Mammary epithelial cell (primary cell): Measurements from ENCODE around the gene BLNK.

ENCODE experiments used
- EZH2 ChIP-seq: IDR thresholded peaks from 2 replicates; pipeline ENCODE4 v1.6.1; 2012; ENCODE audit warnings: low read length, inconsistent platforms, borderline replicate concordance
- TF ChIP-seq, protein P1 (sequence below), 2 donors: IDR thresholded peaks in 1 of 2; conservative IDR thresholded peaks in 1 of 2; 2 replicates each; pipeline ENCODE4 v1.5.1; 2011 to 2012; ENCODE audit warnings: inconsistent platforms in 2 of 2, low read length in 2 of 2, mild to moderate bottlenecking in 2 of 2, control low read depth in 1 of 2, low read depth in 1 of 2; ENCODE audit not compliant: insufficient read depth in 1 of 2; ENCODE audit errors: extremely low read depth in 1 of 2

DNA sequence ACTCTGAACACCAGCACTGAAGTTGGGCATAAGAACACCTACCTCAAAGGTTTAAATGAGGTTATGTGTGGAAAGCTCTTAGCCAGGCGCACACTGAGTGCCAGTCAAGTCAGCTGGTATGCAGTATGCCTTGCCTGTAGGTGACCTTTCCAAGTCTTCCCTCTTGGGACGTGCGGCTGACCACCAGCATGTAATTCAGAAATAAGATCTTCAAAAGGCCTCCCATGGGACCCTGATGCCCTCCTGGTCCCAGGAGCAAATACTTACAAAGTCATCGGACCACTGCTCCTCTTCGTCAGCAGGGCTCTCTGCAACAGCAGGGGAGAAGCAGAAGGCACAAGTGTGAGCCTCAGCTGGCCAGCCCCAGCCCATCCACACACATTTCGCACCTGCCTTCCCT lies 40.8 kb downstream of the BLNK start:
- TF ChIP-seq, protein P1, sequence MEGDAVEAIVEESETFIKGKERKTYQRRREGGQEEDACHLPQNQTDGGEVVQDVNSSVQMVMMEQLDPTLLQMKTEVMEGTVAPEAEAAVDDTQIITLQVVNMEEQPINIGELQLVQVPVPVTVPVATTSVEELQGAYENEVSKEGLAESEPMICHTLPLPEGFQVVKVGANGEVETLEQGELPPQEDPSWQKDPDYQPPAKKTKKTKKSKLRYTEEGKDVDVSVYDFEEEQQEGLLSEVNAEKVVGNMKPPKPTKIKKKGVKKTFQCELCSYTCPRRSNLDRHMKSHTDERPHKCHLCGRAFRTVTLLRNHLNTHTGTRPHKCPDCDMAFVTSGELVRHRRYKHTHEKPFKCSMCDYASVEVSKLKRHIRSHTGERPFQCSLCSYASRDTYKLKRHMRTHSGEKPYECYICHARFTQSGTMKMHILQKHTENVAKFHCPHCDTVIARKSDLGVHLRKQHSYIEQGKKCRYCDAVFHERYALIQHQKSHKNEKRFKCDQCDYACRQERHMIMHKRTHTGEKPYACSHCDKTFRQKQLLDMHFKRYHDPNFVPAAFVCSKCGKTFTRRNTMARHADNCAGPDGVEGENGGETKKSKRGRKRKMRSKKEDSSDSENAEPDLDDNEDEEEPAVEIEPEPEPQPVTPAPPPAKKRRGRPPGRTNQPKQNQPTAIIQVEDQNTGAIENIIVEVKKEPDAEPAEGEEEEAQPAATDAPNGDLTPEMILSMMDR (conservative IDR thresholded peaks at IDR 0.05 in 1 of 2, IDR thresholded peaks at IDR 0.05 in 1 of 2; ENCODE audit: extremely low read depth in 1 of 2, insufficient read depth in 1 of 2, low read depth in 1 of 2, low read length in 2 of 2): no peak
- TF ChIP-seq EZH2: no peak
